CD4-positive, alpha-beta T cell treated with Interferon alpha-2 for 1 hour (primary cell): ENCODE results near the gene TMEM145.

Experiments used
- DNase-seq, 2 donors: peaks; one replicate each; pipeline ENCODE4 v3.0.0-alpha.2; 2020 to 2022

Gene TMEM145

DNA sequence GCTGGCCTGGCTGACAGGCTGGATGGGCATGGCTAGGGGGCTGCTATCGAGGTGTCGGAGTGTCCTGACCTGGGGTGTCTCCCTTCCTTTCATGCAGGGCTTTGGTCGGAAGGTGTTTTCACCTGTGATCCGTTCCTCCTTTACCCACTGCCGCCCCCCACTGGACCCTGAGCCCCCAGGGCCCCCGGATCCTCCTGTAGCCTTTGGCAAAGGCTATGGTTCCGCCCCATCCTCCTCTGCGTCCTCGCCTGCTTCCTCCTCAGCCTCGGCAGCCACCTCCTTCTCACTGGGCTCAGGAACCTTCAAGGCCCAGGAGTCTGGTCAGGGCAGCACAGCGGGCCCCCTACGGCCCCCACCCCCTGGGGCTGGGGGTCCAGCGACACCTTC is 23.0 kb upstream of the TMEM145 start:
- DNase-seq: no peak

DNA sequence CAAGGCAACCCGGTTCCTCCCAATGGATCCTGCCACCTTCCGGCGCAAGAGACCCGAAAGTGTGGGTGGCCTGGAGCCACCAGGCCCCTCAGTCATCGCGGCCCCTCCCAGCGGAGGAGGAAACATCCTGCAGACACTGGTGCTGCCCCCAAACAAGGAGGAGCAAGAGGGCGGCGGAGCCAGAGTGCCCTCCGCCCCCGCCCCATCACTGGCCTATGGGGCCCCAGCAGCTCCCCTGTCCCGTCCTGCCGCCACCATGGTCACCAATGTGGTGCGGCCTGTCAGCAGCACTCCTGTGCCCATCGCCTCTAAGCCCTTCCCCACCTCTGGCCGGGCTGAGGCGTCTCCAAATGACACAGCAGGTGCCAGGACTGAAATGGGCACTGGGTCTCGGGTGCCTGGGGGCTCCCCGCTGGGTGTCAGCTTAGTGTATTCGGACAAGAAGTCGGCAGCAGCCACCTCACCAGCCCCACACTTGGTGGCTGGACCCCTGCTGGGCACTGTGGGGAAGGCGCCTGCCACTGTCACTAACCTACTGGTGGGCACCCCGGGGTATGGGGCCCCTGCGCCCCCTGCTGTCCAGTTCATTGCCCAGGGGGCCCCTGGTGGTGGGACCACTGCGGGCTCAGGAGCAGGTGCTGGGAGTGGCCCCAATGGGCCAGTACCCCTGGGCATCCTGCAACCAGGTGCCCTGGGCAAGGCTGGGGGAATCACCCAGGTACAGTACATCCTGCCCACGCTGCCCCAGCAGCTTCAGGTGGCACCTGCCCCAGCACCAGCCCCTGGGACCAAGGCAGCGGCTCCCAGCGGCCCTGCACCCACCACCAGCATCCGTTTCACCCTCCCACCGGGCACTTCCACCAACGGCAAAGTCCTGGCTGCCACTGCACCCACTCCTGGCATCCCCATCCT is 22.3 kb upstream of the TMEM145 start:
- DNase-seq: peak; percentile 62 to 72

- DNase-seq: no peak
Measured at GRCh38 chr19:42291435-42291810, 21.7 kb upstream of the TMEM145 start.

GRCh38 chr19:42292042-42292960 is 20.8 kb upstream of the TMEM145 start:
- no peak for DNase-seq

- no peak for DNase-seq
Measured at GRCh38 chr19:42292963-42293362, 20.1 kb upstream of the TMEM145 start.

DNA sequence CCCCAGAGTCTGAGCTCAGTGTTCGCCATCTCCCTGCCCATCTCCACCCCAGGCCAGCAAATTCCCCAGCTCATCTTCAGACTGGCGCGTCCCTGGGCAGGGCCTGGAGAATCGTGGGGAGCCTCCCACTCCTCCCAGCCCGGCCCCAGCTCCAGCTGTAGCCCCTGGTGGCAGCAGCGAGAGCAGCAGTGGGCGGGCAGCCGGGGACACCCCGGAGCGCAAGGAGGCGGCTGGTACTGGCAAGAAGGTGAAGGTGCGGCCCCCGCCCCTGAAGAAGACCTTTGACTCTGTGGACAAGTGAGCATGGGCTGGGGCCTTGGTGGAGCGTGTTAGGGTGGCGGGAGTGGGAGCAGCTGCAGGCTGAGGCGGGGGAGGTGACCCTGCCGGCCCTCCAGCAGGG is 19.6 kb upstream of the TMEM145 start:
- DNase-seq: no peak

GRCh38 chr19:42293948-42294347 is 19.2 kb upstream of the TMEM145 start:
- no peak for DNase-seq

DNA sequence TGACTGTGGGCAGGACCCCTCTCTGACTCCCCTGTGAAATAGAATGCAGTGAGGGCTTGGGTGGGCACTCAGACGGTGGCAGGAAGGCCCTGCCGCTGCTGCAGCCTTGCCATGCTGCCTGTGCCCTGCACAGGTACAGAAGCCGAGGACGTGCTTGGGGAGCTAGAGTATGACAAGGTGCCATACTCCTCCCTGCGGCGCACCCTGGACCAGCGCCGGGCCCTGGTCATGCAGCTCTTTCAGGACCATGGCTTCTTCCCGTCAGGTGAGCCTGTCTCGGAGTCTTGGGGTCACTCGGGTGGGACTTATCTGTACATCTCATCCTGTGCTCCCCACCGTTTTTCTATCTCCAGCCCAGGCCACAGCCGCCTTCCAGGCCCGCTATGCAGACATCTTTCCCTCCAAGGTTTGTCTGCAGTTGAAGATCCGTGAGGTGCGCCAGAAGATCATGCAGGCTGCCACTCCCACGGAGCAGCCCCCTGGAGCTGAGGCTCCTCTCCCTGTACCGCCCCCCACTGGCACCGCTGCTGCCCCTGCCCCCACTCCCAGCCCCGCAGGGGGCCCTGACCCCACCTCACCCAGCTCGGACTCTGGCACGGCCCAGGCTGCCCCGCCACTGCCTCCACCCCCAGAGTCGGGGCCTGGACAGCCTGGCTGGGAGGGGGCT is 18.5 kb upstream of the TMEM145 start:
- DNase-seq: no peak

- no peak for DNase-seq
Measured at GRCh38 chr19:42295342-42295741, 17.8 kb upstream of the TMEM145 start.

DNA sequence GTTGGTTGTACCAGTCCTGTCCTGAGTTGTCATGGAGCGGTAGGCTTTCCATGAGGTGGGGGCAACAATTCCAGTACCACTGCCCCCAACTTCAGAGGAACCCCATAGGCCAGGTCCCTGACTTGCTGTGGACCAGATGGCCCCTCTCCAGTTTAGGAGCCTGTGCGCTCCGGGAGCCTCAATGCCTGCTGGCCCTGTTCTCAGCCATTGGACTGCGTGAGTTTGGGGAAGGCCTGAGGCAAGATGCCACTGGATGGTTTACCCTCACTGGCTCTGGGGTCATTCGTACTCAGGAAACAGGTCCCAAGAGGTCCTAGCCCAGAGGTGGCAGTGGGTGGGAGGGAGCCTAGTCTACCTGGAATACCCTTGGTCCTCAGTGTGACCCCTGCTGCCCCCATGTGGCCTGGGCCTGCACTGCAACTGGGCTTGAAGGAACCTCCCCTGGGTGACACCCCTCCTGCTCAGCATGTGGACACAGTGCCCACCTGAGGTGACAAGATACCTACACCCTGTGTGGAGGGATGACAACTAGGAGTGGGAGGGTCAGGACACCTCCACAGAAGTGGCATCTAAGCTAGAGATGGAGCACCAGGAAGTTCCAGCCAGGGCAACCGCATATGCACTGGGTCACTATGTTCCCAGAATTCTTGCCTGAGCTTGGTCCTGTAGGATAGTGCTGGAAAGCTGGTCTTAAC is 17.1 kb upstream of the TMEM145 start:
- peak; percentile 86 to 90 for DNase-seq

DNA sequence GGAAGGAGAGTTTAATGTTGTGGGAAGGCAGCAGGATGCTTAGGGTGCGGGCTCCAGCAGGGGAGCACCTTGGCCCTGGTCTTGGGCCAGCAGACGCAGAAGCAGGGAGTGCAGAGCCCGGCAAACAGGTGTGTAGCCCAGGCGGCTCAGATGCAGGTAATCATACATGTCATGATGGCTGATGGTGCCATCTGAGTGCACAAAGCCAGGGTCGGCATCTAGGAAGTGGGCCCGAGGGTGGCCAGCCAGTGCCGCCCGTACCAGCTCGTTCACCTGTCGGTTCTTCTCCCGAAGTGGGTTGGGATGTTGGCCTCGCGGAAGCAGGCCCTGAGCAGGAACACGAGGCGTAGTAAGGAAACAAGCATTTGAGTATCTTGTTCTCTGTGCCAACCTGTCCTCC is 16.1 kb upstream of the TMEM145 start:
- DNase-seq: no peak

GRCh38 chr19:42301646-42302203 is 11.4 kb upstream of the TMEM145 start, which contains the start of gene PRR19:
PRR19 (plus strand) TSS chr19:42302132; CDS start chr19:42309585, 7,453 bp downstream.
- no peak for DNase-seq

DNA sequence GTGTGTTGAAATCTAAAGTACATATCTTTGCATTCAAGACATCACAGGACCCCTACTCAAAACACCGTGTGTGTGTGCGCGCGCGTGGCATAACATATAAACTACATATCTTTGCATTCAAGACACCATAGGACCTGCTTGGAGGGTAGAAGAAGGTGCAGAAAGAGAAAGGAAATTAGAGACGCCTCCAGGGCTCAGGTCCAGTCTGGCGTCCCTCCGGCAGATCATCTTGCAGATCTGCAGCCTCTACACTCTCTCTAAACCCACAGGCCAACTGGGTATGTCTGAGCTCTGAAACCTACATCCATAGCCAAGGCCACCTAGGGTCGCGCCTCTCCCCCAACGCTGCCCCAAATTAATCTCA is 10.0 kb upstream of the TMEM145 start:
- no peak for DNase-seq

DNA sequence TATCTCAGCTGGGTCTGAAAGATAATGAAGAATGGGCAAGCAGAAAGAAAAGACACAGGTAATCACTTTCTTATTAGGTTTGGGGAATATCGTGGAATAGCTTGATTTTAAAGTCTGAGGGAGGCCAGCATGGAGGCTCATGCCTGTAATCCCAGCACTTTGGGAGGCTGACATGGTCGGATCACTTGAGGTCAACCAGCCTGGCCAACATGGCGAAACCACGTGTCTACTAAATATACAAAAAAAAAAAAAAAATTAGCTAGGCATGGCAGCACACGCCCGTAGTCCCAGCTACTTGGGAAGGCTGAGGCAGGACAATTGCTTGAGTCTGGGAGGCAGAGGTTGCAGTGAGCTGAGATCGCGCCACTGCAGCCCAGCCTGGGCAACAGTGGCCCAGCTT is 9.2 kb upstream of the TMEM145 start:
- DNase-seq: no peak

- DNase-seq: peak in 1 of 2 donors; percentile 46
Measured at GRCh38 chr19:42306646-42307045, 6.5 kb upstream of the TMEM145 start.

GRCh38 chr19:42309686-42310085 is 3.4 kb upstream of the TMEM145 start:
- DNase-seq: no peak

DNA sequence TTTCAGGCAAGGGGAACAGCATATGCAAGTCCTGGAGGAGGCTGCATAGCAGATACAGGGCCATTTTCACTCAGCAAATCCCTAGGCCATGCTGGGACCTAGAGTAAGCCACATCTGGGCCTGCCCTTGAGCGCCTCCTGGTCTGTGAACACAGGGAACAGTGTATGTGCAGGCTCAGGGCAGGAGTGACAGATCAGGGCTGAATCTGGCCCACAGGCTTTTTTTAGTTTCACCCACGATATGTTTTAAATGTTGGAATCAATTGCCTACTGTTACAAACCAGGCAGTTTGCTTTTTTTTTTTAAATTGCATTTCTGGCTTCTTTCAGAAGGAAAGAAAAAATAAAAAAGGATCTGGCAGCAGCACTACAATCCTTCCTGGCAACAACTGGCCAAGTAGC is 1.5 kb upstream of the TMEM145 start:
- no peak for DNase-seq

DNA sequence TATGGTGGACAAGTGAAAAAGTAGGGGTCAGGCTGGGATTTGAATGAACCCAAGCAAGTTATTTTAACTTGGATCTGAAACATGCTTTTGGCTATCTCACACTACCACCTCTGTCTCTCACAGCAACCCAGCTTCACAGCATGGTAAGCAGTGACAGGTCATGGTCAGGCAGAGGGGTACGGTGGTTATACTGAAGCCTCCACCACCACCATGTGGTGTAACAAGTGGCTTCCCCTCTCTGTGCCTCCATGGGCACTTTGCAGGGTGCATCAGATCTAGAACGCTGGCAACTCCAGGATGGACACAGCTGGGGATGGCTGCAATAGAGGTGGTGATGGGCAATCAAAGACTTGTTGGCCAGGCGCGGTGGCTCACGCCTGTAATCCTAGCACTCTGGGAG is 739 bp upstream of the TMEM145 start:
- no peak for DNase-seq

DNA sequence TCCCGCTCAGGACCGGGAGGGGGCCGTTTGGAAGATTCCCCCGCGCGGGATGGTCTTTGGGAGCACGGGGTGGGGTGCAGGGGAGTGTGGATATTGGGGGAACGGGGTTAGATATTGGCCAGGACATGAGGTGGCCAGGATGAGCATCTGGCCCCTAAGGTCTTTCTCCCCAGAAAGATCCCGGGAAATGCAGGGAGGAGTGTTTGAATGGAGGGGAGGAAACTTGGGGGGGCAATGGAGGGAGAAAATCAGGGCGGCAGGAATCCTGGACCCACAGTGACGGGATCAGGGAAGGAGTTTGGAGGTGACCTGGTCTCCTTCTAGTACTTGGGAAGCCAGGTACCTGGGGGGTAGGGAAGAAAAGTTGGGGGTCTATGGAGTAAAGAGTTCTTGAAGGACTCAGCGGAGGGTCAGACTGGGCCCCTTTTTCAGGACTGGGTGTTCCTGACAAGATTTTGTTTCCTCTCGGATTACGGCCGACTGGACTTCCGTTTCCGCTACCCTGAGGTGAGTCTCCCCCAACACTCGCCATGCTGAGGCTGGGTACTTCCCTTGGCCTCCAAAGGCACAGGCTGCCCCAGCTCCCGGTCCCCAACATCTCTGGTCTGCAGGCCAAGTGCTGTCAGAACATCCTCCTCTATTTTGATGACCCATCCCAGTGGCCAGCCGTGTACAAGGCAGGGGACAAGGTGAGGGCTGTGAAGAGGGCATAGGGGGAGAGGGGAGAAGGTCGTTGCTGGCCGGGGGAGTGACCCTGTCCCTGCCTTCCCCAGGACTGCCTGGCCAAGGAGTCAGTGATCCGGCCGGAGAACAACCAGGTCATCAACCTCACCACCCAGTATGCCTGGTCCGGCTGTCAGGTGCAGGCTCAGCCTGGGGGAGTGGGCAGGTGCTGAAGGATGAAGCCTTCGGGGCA is 989 bp downstream of the TMEM145 start:
- DNase-seq: no peak

DNA sequence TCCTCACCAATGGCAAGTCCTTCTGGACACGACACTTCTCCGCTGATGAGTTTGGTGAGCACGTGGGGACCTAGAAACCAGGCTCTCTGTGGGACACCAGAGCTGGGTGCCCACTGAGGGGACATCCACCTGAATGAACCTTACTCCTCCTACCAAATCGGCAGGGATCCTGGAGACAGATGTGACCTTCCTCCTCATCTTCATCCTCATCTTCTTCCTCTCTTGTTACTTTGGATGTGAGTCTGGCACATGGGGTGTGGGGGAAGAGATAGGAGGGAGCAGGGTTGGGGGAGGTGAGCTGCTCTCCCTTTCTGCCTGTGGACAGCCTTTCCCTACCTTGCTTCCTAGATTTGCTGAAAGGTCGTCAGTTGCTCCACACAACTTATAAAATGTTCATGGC is 1.9 kb downstream of the TMEM145 start:
- DNase-seq: no peak
